Muscle layer of colon (tissue), 2 donors: ENCODE measurements around the gene KCNJ6.
"Not testable (repeated sequence)": the region's sequence is repeated elsewhere in the genome, so short reads cannot be mapped to it uniquely, and the experiment has no call there.

ENCODE experiments used
- H3K27ac ChIP-seq: one replicate; pipeline ENCODE4 v1.7.0; 2013; ENCODE audit warnings: low read depth, mild to moderate bottlenecking, low read length, moderate library complexity
- H3K27me3 ChIP-seq, 2 donors: one replicate each; pipeline ENCODE4 v1.7.0; 2013; ENCODE audit warnings: low read length in 2 of 2, mild to moderate bottlenecking in 2 of 2; ENCODE audit not compliant: insufficient read depth in 2 of 2, control insufficient read depth in 1 of 2
- H3K36me3 ChIP-seq: one replicate; pipeline ENCODE4 v1.7.0; 2013; ENCODE audit warnings: mild to moderate bottlenecking, low read length; ENCODE audit not compliant: insufficient read depth
- H3K4me1 ChIP-seq: one replicate; pipeline ENCODE4 v1.7.0; 2013; ENCODE audit warnings: mild to moderate bottlenecking, low read length; ENCODE audit not compliant: insufficient read depth
- H3K4me3 ChIP-seq, 2 donors: one replicate each; pipeline ENCODE4 v1.7.0; 2013; ENCODE audit warnings: low read length in 2 of 2, low read depth in 1 of 2, mild to moderate bottlenecking in 1 of 2, moderate library complexity in 1 of 2
- H3K9ac ChIP-seq: one replicate; pipeline ENCODE4 v1.7.0; 2013; ENCODE audit warnings: low read length
- H3K9me3 ChIP-seq: one replicate; pipeline ENCODE4 v1.7.0; 2013; ENCODE audit warnings: mild to moderate bottlenecking, low read length
- donor health status: abdominal sarcoma.
- donor health status: Adenocarcinoma of cecum.

KCNJ6 gene

DNA sequence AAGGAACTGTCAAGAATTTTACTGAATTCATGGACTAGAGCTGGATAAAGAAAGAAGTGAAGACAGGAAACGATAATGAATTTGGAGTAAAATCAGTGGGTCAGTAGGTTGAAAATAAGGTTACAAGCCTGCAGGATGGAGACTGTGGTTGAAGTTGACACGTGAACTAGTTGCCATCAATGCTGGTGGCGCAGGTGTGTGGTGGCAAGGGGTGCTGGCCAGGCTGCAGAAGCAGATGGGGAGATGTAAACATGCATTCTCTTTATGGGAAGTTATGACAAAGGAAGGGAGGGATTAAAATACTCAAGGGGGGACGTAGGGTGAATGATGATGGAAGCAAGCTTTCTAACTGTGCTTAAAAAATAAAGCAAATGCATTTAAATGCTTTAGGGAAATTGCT is 263.1 kb downstream of the KCNJ6 start:
- Histone ChIP-seq H3K4me3 (no peak overlapping the region), H3K36me3 (no peaks in the 10 kb centered on the region), H3K27me3 (no peaks in the 10 kb centered on the region), H3K27ac (no peak overlapping the region), H3K4me1 (peaks cover 5% of the 10 kb centered on the region), H3K9me3 (no peaks in the 10 kb centered on the region), H3K9ac (no peak overlapping the region)

DNA sequence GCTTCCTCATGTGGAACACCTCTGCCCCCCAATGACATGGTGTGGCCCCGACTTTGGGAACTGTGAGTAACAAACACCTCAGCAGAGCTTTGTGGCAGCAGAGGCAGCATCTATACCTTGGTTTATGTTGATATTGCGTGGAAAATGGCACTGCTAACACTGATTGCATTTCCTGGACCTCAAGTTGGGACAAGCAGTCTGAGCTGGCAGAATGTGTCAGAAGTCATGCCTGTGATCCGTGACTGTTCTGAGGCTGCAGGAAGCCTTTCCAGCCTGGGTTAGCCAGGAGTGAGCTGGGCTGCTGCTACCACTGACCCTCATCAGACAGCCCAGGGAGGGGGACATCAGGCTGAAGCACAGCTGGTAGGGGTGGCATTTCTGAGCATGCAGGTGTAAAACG is 268.5 kb downstream of the KCNJ6 start:
- no peak overlapping the region for H3K27ac ChIP-seq
- no peak overlapping the region for H3K4me3 ChIP-seq
- no peaks in the 10 kb centered on the region for H3K9me3 ChIP-seq
- H3K27me3 ChIP-seq, result no peaks in the 10 kb centered on the region
- no peaks in the 10 kb centered on the region for H3K36me3 ChIP-seq
- no peak overlapping the region for H3K9ac ChIP-seq
- H3K4me1 ChIP-seq, result peaks cover 7% of the 10 kb centered on the region

DNA sequence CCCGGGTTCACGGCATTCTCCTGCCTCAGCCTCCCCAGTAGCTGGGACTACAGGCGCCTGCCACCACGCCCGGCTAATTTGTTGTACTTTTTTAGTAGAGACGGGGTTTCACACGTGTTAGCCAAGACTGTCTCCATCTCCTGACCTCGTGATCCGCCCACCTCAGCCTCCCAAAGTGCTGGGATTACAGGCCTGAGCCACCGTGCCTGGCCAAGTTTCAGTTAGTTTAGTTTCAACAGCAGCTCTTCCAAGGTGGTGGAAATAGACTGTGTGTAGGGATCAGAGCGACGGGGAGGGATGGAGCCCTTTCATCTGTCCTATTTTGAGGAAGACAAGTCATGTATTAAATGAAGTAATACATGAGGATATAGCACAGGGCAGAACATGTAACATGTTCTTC is 269.5 kb downstream of the KCNJ6 start:
- not testable (repeated sequence) for H3K36me3 ChIP-seq, H3K9ac ChIP-seq, H3K27me3 ChIP-seq, H3K9me3 ChIP-seq, H3K4me1 ChIP-seq, H3K27ac ChIP-seq, H3K4me3 ChIP-seq

DNA sequence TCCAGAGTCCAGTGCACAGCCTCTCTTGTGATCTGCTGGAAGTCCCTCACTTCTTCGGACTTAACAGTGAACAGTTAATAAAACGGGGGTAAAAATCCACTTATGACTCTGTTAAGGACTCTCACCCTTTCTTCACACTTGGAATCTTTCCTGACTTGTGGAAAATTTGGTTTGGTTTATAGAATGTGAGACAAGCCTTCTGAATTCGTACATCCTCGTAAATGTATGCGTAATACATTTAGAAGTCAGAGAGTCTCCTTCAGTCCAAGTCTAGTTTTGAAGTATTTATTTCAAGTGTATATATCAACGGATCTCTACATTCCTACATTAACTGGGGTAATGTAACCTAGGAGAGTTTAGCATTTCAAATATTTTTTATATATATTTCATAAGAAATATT is 270.4 kb downstream of the KCNJ6 start:
- H3K9me3 ChIP-seq, result no peaks in the 10 kb centered on the region
- H3K27ac ChIP-seq, result no peak overlapping the region
- H3K27me3 ChIP-seq, result no peaks in the 10 kb centered on the region
- peaks cover 7% of the 10 kb centered on the region for H3K4me1 ChIP-seq
- H3K36me3 ChIP-seq, result no peaks in the 10 kb centered on the region
- no peak overlapping the region for H3K9ac ChIP-seq
- H3K4me3 ChIP-seq, result no peak overlapping the region

DNA sequence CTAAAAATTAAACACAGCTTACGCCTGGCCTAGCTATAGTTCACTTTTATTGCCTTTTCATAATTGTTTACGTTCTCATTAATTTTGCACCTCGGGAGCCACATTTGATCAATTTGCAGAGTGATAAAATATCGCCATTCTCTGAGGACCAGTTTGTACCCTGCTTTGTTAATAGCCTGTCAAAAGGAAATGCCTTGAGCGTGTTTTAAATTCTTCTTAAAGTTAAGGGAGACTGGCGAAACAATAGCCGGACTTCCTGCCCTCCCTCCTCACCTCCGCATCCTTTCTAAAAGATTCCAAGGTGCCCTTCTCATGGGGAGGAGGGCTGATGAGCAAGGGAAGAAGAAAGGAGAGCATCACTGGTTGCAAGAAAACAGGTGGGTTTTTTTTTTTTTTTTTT is 271.6 kb downstream of the KCNJ6 start:
- no peaks in the 10 kb centered on the region for H3K27me3 ChIP-seq
- H3K9me3 ChIP-seq, result no peaks in the 10 kb centered on the region
- H3K36me3 ChIP-seq, result no peaks in the 10 kb centered on the region
- no peak overlapping the region for H3K9ac ChIP-seq
- no peak overlapping the region for H3K4me3 ChIP-seq
- H3K4me1 ChIP-seq, result peaks cover 7% of the 10 kb centered on the region
- H3K27ac ChIP-seq, result no peak overlapping the region

DNA sequence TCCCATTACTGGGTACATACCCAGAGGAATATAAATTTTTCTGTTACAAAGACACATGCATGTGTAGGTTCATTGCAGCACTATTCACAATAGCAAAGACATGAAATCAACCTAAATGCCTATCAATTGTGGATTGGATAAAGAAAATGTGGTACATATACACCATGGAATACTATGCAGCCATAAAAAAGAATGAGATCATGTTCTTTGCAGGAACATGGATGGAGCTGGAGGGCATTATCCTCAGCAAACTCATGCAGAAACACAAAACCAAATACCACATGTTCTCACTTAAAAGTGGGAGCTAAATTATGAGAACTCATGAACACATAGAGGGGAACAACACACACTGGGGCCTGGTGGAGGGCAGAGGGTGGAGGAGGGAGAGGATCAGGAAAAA is 272.4 kb downstream of the KCNJ6 start:
- not testable (repeated sequence) for H3K9ac ChIP-seq, H3K4me3 ChIP-seq, H3K27me3 ChIP-seq, H3K9me3 ChIP-seq, H3K4me1 ChIP-seq, H3K36me3 ChIP-seq, H3K27ac ChIP-seq

DNA sequence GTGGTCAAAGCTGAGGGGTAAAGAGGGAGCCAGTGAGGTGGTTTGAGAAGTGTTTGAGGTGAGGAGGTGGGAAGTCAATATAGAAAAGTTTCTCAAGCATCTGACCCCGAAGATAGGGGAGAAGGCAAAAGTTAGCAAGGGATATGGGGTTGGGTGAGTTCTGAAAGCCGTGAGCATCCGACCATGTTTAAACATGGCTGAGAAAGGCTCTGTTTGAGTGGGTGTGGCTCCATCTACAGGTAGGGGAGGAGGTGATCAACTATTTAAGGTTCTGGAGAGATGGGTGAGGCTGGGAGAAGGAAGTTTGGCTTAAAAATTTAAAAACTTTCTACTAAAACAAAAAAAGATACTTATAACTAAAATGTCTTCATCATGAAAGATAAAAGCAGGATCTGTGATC is 273.8 kb downstream of the KCNJ6 start:
- Histone ChIP-seq H3K4me3 (no peak overlapping the region), H3K36me3 (no peaks in the 10 kb centered on the region), H3K9ac (no peak overlapping the region), H3K27me3 (no peaks in the 10 kb centered on the region), H3K27ac (no peak overlapping the region), H3K9me3 (no peaks in the 10 kb centered on the region), H3K4me1 (peaks cover 7% of the 10 kb centered on the region)

DNA sequence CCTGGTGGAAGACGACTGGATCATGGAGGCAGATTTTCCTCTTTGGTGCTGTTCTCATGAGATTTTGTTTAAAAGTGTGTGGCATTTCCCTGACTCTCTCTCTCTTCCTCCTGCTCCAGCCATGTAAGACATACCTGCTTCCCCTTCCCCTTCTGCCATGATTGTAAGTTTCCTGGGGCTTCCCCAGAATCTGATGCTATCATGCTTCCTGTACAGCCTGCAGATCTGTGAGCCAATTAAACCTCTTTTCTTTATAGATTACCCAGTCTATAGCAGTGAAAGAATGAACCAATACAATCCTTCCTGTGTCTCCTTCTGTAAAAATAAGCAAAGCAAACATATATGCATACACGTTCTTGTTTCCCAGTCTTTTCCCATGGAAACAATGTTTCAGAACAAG is 276.5 kb downstream of the KCNJ6 start:
- Histone ChIP-seq H3K4me3 (no peak overlapping the region), H3K9me3 (no peaks in the 10 kb centered on the region), H3K27me3 (no peaks in the 10 kb centered on the region)

DNA sequence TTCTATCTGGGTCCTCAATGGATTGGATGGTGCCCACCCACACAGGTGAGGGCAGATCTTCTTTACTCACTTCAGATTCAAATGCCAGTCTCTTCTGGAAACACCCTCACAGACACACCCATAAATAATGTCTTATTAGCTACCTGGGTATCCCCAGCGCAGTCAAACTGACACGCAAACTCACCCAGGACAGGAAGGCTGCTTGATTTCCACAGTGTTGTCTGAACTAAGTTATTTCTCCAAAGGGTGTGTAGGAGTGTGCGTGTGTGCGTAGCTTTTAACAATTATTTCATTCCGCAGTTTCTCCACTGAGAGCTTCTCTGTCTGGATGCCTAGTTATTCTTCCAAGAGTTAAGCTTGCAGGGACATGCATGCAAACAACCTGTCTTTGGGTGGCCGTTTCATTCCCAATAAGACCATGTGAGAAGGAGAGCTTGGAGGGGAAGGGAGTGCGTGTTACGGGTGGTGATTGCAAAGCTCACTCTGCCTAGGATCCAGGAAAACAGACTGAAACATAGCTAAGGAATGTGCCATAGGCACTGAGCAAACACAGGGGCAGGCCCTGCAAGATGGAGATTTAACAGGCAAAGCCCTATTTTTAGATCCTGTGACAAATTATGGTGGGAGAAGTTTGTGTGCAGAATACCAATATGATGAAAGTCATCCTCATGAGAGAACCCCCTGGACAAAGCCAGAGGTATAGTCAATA is 280.0 kb downstream of the KCNJ6 start:
- no peaks in the 10 kb centered on the region for H3K27me3 ChIP-seq
- no peak overlapping the region for H3K4me3 ChIP-seq
- no peak overlapping the region for H3K27ac ChIP-seq
- no peaks in the 10 kb centered on the region for H3K36me3 ChIP-seq
- H3K4me1 ChIP-seq, result peaks cover 13% of the 10 kb centered on the region
- no peak overlapping the region for H3K9ac ChIP-seq
- no peaks in the 10 kb centered on the region for H3K9me3 ChIP-seq

More for the DNA sequence above, 276.5 kb downstream of the KCNJ6 start:
- no peak overlapping the region for H3K27ac ChIP-seq
- peaks cover 13% of the 10 kb centered on the region for H3K4me1 ChIP-seq
- H3K36me3 ChIP-seq, result no peaks in the 10 kb centered on the region
- H3K9ac ChIP-seq, result no peak overlapping the region

DNA sequence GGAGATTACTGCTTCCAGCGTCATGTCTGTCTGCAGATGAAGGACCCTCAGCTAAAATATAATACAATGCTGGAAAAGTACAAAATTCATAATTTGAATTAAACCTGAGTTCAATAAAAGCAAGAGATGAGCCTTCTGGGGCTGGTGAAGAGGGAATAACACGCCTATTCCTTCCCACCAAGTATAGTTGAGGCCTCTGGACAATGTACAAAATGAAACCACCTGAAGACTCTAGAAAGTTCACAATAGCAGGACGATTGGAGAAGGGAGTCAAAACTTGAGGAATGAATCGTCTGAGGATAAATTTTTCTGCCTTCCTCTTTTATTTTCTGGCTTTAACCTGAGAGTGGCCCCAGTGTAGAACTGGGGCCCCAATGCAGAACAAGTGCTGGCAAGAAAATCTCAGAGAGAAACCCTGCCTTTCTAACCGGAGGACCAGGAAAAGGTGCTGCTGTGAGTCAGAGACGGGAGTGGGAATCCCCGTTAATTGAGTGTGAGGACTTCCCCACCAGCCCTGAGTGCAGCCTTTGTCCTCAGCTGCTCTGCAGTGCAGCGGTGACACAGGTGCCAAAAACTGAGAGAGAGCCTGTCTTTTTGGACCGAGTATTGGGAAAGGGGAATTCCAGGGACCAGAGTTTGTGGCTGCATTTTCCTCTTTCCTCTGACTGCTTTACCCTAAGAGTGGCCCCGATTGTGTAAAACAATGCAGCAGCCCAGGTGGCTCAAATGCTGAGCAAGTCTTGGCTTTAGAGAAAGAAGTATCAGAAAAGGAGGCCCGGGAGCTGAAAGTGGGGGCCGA is 284.7 kb downstream of the KCNJ6 start:
- Histone ChIP-seq H3K4me1 (peaks cover 6% of the 10 kb centered on the region), H3K27ac (no peak overlapping the region), H3K9me3 (no peaks in the 10 kb centered on the region), H3K4me3 (no peak overlapping the region), H3K36me3 (no peaks in the 10 kb centered on the region), H3K27me3 (no peaks in the 10 kb centered on the region), H3K9ac (no peak overlapping the region)

DNA sequence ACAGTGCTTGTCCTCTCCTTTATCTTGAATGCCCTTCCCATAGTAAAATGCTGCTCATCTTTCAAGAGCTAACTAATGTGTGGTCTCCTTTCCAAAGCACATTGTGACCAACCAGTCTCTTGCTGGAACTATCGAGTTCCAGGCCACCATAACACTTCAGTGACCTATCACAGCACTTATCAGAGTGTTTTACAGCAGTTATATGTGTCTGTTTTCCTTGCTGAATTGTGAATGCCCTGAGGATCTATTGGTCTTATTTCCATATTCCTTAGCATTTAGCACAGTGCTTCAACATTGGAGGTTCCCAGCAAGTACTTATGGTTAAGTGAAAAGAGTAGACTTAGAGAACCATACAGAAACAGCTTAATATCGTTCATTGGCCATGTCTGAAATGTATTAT is 285.4 kb downstream of the KCNJ6 start:
- Histone ChIP-seq H3K4me3 (no peak overlapping the region), H3K9me3 (no peaks in the 10 kb centered on the region), H3K27me3 (no peaks in the 10 kb centered on the region), H3K4me1 (no peaks in the 10 kb centered on the region), H3K9ac (no peak overlapping the region), H3K27ac (no peak overlapping the region), H3K36me3 (no peaks in the 10 kb centered on the region)

DNA sequence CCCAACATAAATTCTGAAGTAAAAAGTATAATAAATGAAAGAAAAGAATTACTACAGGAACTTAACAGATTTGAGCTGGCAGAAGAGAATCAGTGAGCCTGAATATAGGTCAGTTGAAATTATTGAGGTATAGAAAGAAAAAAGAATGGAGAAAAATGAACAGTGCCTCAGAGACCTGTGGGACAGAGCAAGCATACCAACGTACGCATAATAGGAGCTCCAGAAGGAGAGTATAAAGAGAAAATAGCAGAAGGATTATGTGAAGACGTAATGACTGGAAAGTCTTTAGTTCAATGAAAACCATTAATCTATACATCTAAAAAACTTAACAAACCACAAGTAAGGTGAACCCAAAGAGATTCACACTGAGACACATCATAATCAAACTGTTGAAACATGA is 287.9 kb downstream of the KCNJ6 start:
- H3K9ac ChIP-seq, result no peak overlapping the region
- H3K27me3 ChIP-seq, result no peaks in the 10 kb centered on the region
- no peaks in the 10 kb centered on the region for H3K9me3 ChIP-seq
- H3K27ac ChIP-seq, result no peak overlapping the region
- no peaks in the 10 kb centered on the region for H3K4me1 ChIP-seq
- no peak overlapping the region for H3K4me3 ChIP-seq
- H3K36me3 ChIP-seq, result no peaks in the 10 kb centered on the region
